Rectal smooth muscle tissue (tissue), 1 donor: ENCODE data around the gene IER2.
"Not testable (repeated sequence)": the region's sequence is repeated elsewhere in the genome, so short reads cannot be mapped to it uniquely, and the experiment has no call there.

ENCODE experiments used
- H3K27ac ChIP-seq: one replicate; pipeline ENCODE4 v1.7.0; 2013; ENCODE audit warnings: low read depth, low read length, inconsistent platforms
- H3K27me3 ChIP-seq: one replicate; pipeline ENCODE4 v1.7.0; 2013; ENCODE audit warnings: low read length; ENCODE audit not compliant: control insufficient read depth, insufficient read depth
- H3K36me3 ChIP-seq: one replicate; pipeline ENCODE4 v1.7.0; 2013; ENCODE audit warnings: low read length; ENCODE audit not compliant: control insufficient read depth, insufficient read depth
- H3K4me1 ChIP-seq: one replicate; pipeline ENCODE4 v1.7.0; 2013; ENCODE audit warnings: low read length; ENCODE audit not compliant: control insufficient read depth, insufficient read depth
- H3K4me3 ChIP-seq: one replicate; pipeline ENCODE4 v1.7.0; 2013; ENCODE audit warnings: low read length
- H3K9ac ChIP-seq: one replicate; pipeline ENCODE4 v1.7.0; 2013; ENCODE audit warnings: low read length

The IER2 gene

GRCh38 chr19:13187419-13187818 lies 37.2 kb downstream of the IER2 start:
- H3K36me3 ChIP-seq, result no peaks in the 10 kb centered on the region
- no peaks in the 10 kb centered on the region for H3K4me1 ChIP-seq
- no peak overlapping the region for H3K27ac ChIP-seq
- no peak overlapping the region for H3K9ac ChIP-seq
- H3K4me3 ChIP-seq, result no peak overlapping the region
- no peaks in the 10 kb centered on the region for H3K27me3 ChIP-seq

DNA sequence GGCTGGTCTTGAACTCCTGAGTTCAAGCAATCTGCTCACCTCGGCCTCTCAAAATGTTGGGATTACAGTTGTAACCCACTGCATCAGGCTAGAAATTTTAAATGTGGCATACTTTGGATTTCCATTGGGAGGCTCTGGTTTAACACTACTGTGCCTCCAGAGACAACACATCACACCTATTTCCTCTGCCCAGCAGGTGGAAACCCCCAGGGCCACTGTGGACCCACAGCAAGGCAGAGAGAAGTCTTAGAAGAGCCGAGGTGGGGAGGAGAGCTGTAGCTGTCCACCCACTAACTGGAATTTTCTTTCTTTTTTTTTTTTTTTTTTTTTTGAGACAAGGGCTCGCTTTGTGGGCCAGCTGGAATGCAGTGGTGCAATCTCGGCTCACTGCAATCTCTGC lies 39.4 kb downstream of the IER2 start:
- no peak overlapping the region for H3K4me3 ChIP-seq
- no peaks in the 10 kb centered on the region for H3K27me3 ChIP-seq
- H3K9ac ChIP-seq, result no peak overlapping the region
- no peak overlapping the region for H3K27ac ChIP-seq
- no peaks in the 10 kb centered on the region for H3K36me3 ChIP-seq
- no peaks in the 10 kb centered on the region for H3K4me1 ChIP-seq

DNA sequence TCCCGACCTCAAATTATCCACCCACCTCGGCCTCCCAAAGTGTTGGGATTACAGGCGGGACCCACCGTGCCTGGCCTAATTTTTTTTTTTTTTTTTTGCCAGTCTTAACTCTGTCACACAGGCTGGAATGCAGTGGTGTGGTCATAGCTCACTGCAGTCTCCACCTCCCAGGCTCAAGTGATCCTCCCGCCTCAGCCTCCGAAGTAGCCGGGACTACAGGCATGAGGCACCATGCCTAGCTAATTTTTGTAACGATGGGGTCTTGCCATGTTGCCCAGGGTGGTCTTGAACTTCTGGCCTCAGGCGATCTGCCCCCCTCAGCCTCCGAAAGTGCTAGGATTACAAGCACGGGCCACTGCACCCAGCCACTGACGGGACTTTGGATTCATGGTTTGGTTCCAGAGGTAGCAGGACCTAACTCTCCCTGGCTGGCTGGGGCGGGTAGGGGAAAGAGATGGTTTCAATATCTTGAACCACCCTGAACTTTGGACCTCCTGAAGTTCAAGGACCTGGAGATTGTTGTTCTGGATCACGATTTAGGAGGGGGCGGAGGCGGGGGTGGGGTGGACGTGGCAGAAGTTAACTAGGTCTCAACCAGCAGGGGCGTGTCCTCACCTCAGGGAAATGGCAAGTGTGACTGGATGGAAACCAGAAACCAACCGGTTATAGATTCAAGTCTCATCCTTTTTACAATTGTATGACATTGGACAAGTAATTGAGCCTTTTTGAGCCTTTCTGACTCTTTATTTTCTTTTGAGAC lies 40.8 kb downstream of the IER2 start:
- H3K4me3 ChIP-seq, result no peak overlapping the region
- H3K4me1 ChIP-seq, result no peaks in the 10 kb centered on the region
- H3K36me3 ChIP-seq, result no peaks in the 10 kb centered on the region
- no peaks in the 10 kb centered on the region for H3K27me3 ChIP-seq
- H3K27ac ChIP-seq, result no peak overlapping the region
- H3K9ac ChIP-seq, result no peak overlapping the region

GRCh38 chr19:13195678-13196077 lies 45.5 kb downstream of the IER2 start:
- Histone ChIP-seq H3K36me3 (no peaks in the 10 kb centered on the region), H3K27ac (no peak overlapping the region), H3K9ac (no peak overlapping the region), H3K4me3 (no peak overlapping the region), H3K4me1 (no peaks in the 10 kb centered on the region), H3K27me3 (no peaks in the 10 kb centered on the region)

- H3K36me3 ChIP-seq, result no peaks in the 10 kb centered on the region
- H3K9ac ChIP-seq, result no peak overlapping the region
- no peaks in the 10 kb centered on the region for H3K4me1 ChIP-seq
- H3K27me3 ChIP-seq, result no peaks in the 10 kb centered on the region
- H3K27ac ChIP-seq, result no peak overlapping the region
- H3K4me3 ChIP-seq, result no peak overlapping the region
Measured at GRCh38 chr19:13198634-13199033, 48.4 kb downstream of the IER2 start.

GRCh38 chr19:13202112-13202511 lies 51.9 kb downstream of the IER2 start:
- not testable (repeated sequence) for H3K9ac ChIP-seq, H3K27me3 ChIP-seq, H3K36me3 ChIP-seq, H3K4me1 ChIP-seq, H3K27ac ChIP-seq, H3K4me3 ChIP-seq
